A673 (cell line): ENCODE measurements around the gene DNAJC12.

ENCODE experiments used
- CTCF ChIP-seq: fragments of 300-800, 200-600 bp; sonication (generic); conservative IDR thresholded peaks from 2 replicates; pipeline ENCODE4 v1.5.1; 2017; ENCODE audit warnings: low read depth, mild to moderate bottlenecking, antibody characterized with exemption, low read length, moderate library complexity, mixed read lengths
- EZH2 ChIP-seq: fragments of 200-600 bp; sonication (generic); IDR thresholded peaks from 2 replicates; pipeline ENCODE4 v1.6.1; 2017; ENCODE audit warnings: borderline replicate concordance, low read depth, mild to moderate bottlenecking, mixed read lengths, antibody characterized with exemption, low read length; ENCODE audit not compliant: poor library complexity, severe bottlenecking

DNA sequence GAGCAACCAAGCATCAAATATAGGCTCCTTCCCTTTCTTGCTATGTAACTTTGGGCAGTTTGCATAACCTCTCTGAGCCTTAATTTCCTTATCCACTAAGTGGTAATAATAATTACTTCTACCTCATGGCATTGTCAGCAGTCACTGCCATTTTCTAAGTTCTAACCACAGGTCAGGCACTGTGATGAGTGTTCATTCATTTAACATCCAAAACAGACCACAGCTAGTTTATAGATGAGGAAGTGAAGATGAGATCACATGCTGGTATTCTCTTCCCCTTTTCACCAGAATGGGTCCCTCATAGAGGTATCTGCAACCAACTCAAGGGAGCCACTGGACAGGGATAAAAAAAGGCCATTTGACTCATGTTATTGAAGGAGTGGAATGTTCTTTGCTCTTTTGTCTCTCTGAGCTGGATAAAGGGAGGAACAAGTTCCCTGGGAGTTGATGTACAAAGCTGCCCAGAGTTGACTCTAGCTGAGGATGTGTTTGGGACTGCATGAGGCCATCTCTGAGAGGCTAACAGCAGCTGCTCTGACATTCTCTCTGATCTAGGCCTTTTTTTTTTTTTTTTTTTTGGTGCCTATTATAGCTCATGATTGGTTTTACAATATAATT is 65.0 kb downstream of the DNAJC12 start:
- TF ChIP-seq CTCF (no peak), EZH2 (no peak)
